Mesenteric fat pad (tissue), 1 donor: ENCODE measurements around the gene APOBR. TPM values are rescaled to one million over a fixed set of nuclear protein-coding genes. Genes with fewer than 3 reads are reported as not detected.
"Not testable (repeated sequence)": the region's sequence is repeated elsewhere in the genome, so short reads cannot be mapped to it uniquely, and the experiment has no call there.

Experiments used
- DNase-seq: peaks from one replicate; pipeline ENCODE4 v3.0.0-alpha.2; 2020; ENCODE audit warnings: low spot score
- total RNA-seq: library from RNA; stranded (reverse); fragmentation: NEBNext Ultra II Directional; extraction: Animal tissue kit (Norgen Biotek cat#: 25700); gene quantifications from one replicate; pipeline ENCODE4 v1.2.1, GENCODE V29; 2021
- donor health status: DM: yes; HTN: yes; CAD: no.

The APOBR gene
- total RNA-seq, 1 donor from 2014 or later, result 4.1 TPM

GRCh38 chr16:28497861-28498599, 3.6 kb downstream of the APOBR start:
- DNase-seq, result no peak

GRCh38 chr16:28498666-28499381, 4.4 kb downstream of the APOBR start:
- no peak for DNase-seq

GRCh38 chr16:28499854-28500253, 5.4 kb downstream of the APOBR start:
- DNase-seq, result no peak

- DNase-seq, result not testable (repeated sequence)
Measured at GRCh38 chr16:28500476-28501180, 6.2 kb downstream of the APOBR start.

- no peak for DNase-seq
Measured at GRCh38 chr16:28501258-28502232, 7.1 kb downstream of the APOBR start.

- DNase-seq, result no peak
Measured at GRCh38 chr16:28502290-28502689, 7.8 kb downstream of the APOBR start.

GRCh38 chr16:28503470-28504259, 9.2 kb downstream of the APOBR start:
- DNase-seq, result no peak

- DNase-seq, result no peak
Measured at GRCh38 chr16:28504707-28505404, 10.4 kb downstream of the APOBR start.

- DNase-seq, result no peak
Measured at GRCh38 chr16:28505489-28506137, 11.2 kb downstream of the APOBR start.

- DNase-seq, result no peak
Measured at GRCh38 chr16:28511031-28511430, 16.6 kb downstream of the APOBR start.

GRCh38 chr16:28511801-28512789, 17.7 kb downstream of the APOBR start:
- DNase-seq, result no peak

GRCh38 chr16:28513484-28514181, 19.2 kb downstream of the APOBR start:
- no peak for DNase-seq

GRCh38 chr16:28514246-28514645, 19.8 kb downstream of the APOBR start:
- DNase-seq, result no peak

GRCh38 chr16:28520672-28521071, 26.2 kb downstream of the APOBR start:
- DNase-seq, result no peak

GRCh38 chr16:28521436-28521835, 27.0 kb downstream of the APOBR start:
- no peak for DNase-seq

GRCh38 chr16:28522792-28523191, 28.3 kb downstream of the APOBR start:
- DNase-seq, result no peak

GRCh38 chr16:28524681-28525171, 30.3 kb downstream of the APOBR start:
- DNase-seq, result no peak
